Measurements from ENCODE around the gene ARSA.
"Not testable (repeated sequence)": the region's sequence is repeated elsewhere in the genome, so short reads cannot be mapped to it uniquely, and the experiment has no call there.

Gene ARSA

DNA sequence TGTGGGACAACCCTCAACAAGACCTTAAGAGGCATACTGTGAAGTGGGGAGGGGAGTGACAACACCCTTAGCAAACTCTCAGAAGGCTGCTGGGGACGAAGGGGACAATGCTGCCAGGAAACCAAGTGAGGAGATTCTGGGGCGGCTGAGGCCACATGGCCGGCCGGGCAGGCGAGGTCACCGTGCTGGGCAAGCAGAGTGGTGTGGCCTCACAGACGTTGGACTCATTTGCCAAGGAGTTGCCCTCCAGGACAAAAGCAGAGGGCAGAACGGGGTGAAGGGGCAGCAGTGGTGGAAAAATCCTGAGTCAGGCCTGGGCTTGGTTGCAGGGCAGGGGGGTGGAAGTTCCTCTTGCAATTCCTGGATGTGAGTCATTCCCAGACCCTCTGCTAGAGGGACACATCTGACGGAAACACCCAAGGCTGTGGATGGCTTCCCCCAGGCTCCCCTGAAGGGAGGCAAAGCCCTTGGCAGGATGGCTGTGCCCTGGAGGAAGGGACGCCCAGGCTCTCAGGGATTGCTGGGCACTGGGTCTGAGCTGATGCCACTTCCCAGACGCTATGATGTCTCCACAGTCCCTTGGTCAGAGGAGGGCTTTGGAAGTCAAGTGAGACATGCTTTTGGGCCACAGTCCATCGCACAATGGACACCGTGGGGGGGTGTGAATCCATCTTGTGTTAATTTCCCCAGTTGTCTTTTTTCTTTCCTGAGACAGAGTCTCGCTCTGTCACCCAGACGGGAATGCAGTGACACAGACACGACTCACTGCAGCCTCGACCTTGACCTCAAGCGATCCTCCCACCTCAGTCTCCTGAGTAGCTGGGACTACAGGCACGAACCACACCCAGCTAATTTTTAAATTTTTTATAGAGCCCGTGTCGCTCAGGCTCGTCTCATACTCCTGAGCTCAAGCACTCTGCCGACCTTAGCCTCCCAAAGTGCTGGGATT, 28.4 kb upstream of the ARSA start:
- no peak for DNase-seq (ENCODE audit: low read depth in 2 of 2)

- not testable (repeated sequence) for DNase-seq (ENCODE audit: low read depth in 2 of 2)
Measured at GRCh38 chr22:50654664-50655063, 26.7 kb upstream of the ARSA start.

GRCh38 chr22:50653256-50653655, 25.3 kb upstream of the ARSA start:
- no peak for DNase-seq (ENCODE audit: low read depth in 2 of 2)

DNA sequence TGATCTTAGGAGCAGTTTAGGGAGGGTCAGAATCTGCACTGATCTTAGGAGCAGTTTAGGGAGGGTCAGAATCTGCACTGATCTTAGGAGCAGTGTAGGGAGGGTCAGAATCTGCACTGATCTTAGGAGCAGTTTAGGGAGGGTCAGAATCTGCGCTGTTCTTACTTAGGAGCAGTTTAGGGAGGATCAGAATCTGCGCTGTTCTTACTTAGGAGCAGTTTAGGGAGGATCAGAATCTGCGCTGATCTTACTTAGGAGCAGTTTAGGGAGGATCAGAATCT, 15.8 kb upstream of the ARSA start:
- DNase-seq (ENCODE audit: low read depth in 2 of 2), result not testable (repeated sequence)

- DNase-seq (ENCODE audit: low read depth in 2 of 2), result not testable (repeated sequence)
Measured at GRCh38 chr22:50643021-50643820, 15.3 kb upstream of the ARSA start.

GRCh38 chr22:50641696-50642607, 14.0 kb upstream of the ARSA start:
- DNase-seq (ENCODE audit: low read depth in 2 of 2), result no peak

DNA sequence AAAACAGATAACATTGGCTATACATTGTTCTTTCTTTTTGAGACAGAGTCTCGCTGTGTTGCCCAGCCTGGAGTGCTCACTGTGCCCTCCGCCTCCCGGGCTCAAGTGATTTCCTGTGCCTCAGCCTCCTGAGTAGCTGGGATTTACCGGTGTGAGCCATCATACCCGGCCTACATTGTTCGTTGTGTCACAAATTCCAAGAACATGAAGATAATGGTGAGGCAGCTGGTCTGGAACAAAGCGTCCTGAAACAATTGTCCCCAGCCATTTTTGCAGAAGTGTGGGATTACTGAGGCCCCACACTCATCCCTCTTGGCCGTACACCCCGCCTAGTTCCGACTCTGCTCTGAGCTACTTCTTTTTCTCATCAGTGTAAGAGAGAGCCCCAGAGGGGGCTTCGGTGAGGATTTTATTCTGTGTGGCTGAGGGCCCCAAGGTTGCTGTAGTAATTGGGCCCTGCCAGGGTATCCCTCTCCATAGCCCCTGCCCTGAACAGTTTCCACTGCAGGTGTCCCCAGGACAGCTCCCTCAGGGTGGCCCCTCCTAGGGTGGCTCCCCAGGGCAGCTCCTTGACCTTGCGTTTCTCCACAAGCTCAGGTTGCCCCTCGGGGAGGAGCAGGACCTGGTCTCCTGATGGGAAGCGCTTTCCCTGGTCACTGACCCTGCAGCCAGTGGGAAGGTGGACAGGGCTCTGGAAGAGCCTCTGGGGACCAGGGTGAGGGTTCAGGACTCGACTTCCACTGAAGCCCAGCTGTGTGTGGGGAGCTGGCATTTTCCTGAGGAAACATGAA, 13.1 kb upstream of the ARSA start:
- DNase-seq (ENCODE audit: low read depth in 2 of 2), result no peak

GRCh38 chr22:50640296-50640695, 12.3 kb upstream of the ARSA start:
- DNase-seq (ENCODE audit: low read depth in 2 of 2), result not testable (repeated sequence)

DNA sequence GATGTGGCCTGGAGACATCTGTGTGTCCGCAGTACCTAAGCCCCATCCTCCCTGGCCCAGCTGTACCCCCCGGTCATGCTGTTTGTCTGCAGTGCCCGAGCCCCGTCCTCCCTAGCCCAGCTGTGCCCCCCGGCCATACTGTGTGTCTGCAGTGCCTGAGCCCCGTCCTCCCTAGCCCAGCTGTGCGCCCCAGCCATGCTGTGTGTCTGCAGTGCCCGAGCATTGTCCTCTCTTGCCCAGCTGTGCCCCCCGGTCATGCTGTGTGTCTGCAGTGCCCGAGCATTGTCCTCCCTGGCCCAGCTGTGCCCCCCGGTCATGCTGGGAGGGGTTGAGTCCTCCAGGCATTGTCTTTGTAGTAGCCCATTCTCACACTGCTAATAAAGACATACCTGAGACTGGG, 7.6 kb upstream of the ARSA start:
- DNase-seq (ENCODE audit: low read depth in 2 of 2), result no peak

DNA sequence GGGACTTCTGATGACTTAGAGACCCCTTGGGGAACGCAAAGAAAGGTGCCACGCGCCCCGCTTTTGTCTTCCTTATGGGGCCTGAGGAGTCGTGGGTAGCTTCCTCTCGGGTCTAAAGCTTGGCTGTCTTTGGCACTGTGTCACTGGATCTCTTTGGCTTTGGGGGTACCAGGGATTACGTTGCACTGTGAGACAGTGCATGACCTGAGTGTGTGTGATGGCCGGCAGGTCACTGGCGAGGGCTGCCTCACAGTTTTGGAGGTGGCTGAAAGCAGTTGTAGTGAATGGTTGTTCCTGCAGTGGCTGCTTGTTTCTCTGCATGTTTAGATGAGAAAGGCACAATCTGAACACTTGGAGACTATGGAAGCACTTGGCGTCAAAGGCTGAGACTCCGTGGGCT, 5.8 kb upstream of the ARSA start:
- DNase-seq (ENCODE audit: low read depth in 2 of 2), result no peak

DNA sequence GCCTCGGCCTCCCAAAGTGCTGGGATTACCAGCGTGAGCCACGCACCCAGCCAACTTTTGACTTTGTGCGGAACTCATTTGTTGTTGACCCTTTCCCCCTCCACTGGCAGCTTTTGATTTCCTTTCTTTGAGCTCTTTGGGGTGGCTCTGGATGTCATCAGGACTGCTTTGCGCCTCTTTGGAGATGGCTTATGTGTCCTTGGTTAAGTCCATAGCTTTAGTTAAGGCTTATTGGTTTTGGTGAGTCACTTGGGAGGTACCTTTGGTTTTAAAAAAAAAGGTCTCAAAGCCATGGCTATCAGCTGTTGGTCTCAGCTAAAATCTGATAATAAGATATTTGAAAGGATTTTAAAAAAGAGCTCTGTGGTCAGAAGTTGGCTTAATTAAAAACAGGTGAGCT, 5.1 kb upstream of the ARSA start:
- no peak for DNase-seq (ENCODE audit: low read depth in 2 of 2)

DNA sequence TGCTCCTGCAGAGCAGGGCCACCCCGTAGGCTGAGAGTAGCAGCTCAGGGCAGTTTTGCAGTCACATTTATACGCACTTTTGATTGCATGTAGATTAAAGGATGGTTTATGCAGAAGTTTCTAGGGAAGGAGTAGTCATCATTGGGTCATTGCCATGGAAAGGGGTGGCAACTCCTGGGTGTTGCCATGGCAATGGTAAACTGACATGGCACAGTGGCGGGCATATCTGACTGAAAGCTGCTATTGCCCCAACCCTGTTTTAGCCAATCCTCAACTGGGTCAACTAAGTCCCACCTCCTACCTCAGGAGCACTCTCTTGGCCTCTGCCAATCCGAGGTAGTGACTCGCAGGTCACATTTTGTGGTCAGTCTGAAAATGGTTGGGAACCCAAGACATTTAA, 2.4 kb upstream of the ARSA start:
- no peak for DNase-seq (ENCODE audit: low read depth in 2 of 2)

DNA sequence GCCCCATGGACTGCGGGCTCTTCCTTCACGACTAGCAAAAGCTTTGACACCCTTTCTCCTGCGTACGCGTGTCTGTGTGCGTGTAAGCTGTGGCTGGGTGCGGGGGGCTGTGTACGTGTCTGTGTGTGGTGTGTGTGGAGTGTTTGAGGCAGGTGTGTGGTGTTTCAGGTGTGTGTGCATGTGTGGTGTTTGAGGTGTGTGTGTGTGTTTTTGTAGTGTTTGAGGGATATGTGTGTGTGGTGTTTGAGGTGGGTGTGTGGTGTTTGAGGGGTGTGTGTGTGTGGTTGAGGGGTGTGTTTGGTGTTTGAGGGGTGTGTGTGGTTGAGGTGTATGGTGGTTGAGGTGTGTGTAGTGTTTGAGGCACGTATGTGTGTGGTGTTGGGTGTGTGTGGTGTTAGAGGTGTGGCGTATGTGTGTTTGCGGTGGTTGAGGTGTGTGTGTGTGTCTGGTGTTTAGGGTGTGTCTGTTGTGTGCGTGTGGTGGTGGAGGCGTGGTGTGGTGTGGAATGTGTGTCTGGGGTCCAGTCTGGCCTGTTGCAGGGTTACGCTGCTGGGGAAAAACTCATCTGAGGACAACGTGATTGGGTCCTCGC, 687 bp upstream of the ARSA start:
- peak in 1 of 2 experiments; percentile 17 for DNase-seq (ENCODE audit: low read depth in 2 of 2)

DNA sequence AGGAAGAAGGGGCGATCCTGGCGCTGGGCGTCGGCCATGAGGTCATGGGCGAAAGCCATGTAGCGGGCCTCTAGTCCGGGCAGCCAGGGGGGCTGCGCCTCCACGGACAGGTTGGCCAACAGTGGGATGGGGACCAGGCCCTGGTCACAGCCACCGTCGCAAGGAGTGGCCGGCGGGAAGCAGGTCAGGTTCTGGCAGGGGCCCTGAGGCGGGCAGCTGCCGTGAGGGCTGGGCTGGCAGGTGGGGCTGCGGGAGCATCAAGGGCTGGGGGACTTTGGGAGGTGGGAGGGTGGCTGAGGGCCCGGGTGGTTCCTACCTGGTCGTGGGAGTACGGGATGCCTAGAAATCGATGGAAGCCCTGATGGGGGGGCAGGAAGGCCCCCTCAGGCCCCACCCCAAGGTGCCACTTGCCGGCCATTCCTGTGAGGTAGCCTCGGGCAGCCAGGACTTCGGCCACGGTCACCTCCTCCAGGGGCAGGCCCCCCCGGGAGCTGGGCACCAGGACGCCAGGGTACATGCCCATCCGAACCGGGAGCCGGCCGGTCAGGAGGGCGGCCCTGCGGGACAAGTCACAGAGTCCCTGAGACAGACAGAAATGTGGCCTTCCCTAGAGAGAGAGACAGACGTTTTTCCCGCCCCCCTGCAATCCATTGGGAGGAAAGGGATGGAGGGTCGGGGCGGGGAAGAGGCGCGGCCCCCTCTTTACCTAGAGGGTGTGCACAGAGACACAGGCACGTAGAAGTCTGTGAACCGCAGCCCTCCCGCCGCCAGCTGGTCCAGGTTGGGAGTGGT, 906 bp downstream of the ARSA start:
- DNase-seq (ENCODE audit: low read depth in 2 of 2), result no peak

- no peak for DNase-seq (ENCODE audit: low read depth in 2 of 2)
Measured at GRCh38 chr22:50626314-50626849, 1.6 kb downstream of the ARSA start.

DNA sequence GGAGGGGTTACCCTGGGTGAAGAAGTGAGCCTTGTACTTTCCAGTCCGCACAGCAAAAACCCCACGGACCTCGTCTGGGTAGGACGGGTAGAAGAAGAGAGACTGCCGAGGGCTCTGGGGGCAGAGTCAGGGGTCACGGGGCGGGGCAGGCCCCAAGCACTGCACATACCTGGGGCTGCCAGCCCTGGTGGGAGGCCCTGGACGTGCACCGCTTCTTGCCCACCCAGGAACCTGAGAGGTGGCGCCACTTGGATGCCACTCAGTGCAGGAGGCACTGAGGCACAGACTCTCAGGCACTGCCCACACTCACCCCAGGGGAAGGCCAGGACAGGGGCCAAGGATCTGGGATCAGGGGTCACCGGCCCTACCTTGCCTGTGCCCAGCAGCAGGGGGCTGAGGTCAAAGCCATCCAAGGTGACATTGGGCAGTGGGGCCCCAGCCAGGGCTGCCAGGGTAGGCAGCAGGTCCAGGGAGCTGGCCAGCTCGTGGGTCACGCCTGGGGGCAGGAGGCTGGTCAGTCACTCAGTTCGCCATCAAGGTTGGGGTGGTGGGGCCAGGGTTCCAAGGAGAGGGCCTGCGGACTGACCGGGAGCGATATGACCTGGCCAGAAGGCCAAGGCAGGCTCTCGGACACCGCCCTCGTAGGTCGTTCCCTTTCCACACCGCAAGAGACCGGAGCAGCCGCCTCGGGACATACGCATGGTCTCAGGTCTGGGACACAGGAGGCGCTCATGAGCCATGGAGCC, 2.2 kb downstream of the ARSA start:
- DNase-seq (ENCODE audit: low read depth in 2 of 2), result no peak

DNA sequence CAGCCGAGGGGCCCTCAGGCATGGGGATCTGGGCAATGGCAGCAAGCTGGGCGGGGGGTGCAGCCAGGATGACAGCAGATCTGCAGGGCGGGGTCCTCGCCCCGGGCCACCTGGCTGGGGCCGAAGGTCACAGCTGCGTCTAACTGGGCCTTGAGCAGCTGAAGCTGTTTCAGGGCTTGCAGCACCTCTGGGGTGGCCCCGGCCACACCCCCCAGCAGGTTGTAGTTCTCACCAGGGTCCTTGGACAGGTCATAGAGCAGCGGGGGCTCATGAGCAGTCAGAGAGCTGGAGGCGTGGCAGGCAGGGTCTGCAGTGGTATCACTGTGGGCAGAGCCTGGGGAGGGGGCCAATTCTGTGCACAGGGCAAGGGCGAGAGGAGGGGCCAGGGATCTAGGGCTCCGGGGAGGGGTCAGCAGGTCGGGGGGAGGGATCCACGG, 2.8 kb downstream of the ARSA start:
- no peak for DNase-seq (ENCODE audit: low read depth in 2 of 2)

- DNase-seq (ENCODE audit: low read depth in 2 of 2), result no peak
Measured at GRCh38 chr22:50624347-50625130, 3.4 kb downstream of the ARSA start.
